ENCODE data around the gene AOAH. TPM values are rescaled to one million over a fixed set of nuclear protein-coding genes. Genes with fewer than 3 reads are reported as not detected.
A peak's percentile ranks its signal among the peaks of the same experiment; 100 is the strongest.
"Not testable (repeated sequence)": the region's sequence is repeated elsewhere in the genome, so short reads cannot be mapped to it uniquely, and the experiment has no call there.

The AOAH gene
- total and polyA plus RNA-seq, 8 donors: 1.6 to 35.8 (median 4.3) TPM; not detected in 1

DNA sequence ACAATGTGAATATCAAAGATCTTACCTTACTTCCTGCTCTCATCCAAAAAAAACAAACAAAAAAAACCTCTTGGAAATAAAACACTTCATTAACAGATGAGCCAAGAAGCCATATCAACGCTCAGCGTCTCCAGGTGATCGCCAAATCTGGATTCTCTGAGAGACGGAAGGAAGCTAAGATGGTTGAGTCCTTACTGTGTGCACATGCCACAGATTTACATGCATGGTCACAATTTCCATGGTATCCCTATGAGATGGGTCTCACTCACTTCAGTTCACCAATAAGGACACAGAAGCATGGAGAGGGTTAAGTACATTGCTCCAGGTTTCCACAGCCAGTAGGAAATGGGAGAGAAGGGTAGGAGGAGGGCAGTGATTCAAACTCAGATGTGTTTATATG lies 1.0 kb downstream of the AOAH start:
- H3K27ac ChIP-seq: peak overlapping the region in 4 of 5 donors; percentile 33 to 71 (median 56)
- DNase-seq: no peak
- H3K4me1 ChIP-seq: peaks cover 0 to 21% (median 0%) of the 10 kb centered on the region in 4 donors
- H3K27me3 ChIP-seq: no peaks in the 10 kb centered on the region
- 69 to 94% (median 89%) methylated on average over 4 of the region's 4 CpGs for WGBS, 5 donors
- H3K9me3 ChIP-seq: no peaks in the 10 kb centered on the region
- intact Hi-C loops (cut with DNase I; ENCODE audit: low total_unique reads): no loop called here
- no peaks in the 10 kb centered on the region for H3K36me3 ChIP-seq
- peak overlapping the region in 3 of 4 donors; percentile 22 to 33 (median 33) for H3K4me3 ChIP-seq
- no peak for TF ChIP-seq POLR2AphosphoS5 (IDR thresholded peaks at IDR 0.05)
- no peak for TF ChIP-seq POLR2A (IDR thresholded peaks at IDR 0.05)
- TF ChIP-seq, protein P1, sequence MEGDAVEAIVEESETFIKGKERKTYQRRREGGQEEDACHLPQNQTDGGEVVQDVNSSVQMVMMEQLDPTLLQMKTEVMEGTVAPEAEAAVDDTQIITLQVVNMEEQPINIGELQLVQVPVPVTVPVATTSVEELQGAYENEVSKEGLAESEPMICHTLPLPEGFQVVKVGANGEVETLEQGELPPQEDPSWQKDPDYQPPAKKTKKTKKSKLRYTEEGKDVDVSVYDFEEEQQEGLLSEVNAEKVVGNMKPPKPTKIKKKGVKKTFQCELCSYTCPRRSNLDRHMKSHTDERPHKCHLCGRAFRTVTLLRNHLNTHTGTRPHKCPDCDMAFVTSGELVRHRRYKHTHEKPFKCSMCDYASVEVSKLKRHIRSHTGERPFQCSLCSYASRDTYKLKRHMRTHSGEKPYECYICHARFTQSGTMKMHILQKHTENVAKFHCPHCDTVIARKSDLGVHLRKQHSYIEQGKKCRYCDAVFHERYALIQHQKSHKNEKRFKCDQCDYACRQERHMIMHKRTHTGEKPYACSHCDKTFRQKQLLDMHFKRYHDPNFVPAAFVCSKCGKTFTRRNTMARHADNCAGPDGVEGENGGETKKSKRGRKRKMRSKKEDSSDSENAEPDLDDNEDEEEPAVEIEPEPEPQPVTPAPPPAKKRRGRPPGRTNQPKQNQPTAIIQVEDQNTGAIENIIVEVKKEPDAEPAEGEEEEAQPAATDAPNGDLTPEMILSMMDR (IDR thresholded peaks at IDR 0.05): no peak
- no peak for TF ChIP-seq EP300 (IDR thresholded peaks at IDR 0.05)

DNA sequence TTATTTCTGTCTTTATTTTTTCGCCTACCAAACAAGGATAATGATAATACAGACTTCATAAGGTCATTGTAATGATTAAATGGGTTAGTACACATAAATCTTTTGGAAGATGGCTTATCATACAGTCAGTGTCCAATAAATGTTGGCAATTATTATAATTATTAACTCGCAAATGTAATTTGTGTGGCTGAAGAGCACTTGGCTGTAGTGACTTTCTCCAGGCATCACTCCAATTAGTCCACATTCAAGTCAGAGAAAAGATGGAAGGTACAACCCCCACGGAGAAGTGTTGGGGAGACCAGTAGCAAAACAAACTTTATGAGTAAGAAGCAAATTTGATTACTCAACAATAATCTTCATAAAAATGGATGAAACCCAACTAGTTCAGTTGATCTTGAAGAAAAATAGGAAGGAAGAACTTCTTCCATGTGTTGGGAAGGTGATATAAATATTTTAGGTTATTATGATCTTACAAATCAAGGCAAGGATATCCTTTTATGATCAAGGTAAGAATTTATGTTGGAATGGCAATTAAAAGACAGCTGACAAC lies 5.1 kb downstream of the AOAH start:
- no peak for DNase-seq
- no peaks in the 10 kb centered on the region for H3K9me3 ChIP-seq
- H3K4me3 ChIP-seq: no peak overlapping the region
- no peaks in the 10 kb centered on the region for H3K36me3 ChIP-seq
- WGBS, 5 donors: 74 to 84% (median 82%) methylated on average over 3 of the region's 3 CpGs
- intact Hi-C loops (cut with DNase I; ENCODE audit: low total_unique reads): no loop called here
- H3K27me3 ChIP-seq: no peaks in the 10 kb centered on the region
- TF ChIP-seq POLR2AphosphoS5 (IDR thresholded peaks at IDR 0.05) (no peak), POLR2A (IDR thresholded peaks at IDR 0.05) (no peak), EP300 (IDR thresholded peaks at IDR 0.05) (no peak)
- TF ChIP-seq, protein P1 (IDR thresholded peaks at IDR 0.05): no peak
- H3K4me1 ChIP-seq: no peaks in the 10 kb centered on the region
- no peak overlapping the region for H3K27ac ChIP-seq

DNA sequence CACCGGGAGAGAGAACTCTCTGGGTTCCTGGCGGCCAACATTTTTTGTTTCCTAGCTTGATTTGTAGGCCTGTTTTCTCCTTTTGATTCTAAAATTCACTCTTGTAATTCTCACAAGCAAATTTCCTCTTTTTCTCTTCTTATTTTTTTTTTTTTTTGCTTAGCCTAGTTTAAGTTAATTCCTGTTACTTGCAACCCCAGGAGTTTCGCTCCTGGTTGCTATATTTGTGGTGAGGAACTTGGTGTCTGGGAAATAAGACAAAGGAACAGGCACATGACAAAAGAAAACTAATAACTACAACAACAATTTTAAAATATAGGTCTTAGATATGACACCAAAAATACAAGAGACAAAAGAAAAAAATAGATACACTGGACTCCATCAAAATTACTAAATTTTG lies 6.7 kb downstream of the AOAH start:
- no peaks in the 10 kb centered on the region for H3K27me3 ChIP-seq
- WGBS, 5 donors: 83 to 90% (median 86%) methylated on average over 3 of the region's 3 CpGs
- intact Hi-C loops (cut with DNase I; ENCODE audit: low total_unique reads): no loop called here
- no peaks in the 10 kb centered on the region for H3K4me1 ChIP-seq
- no peak for DNase-seq
- H3K36me3 ChIP-seq: no peaks in the 10 kb centered on the region
- H3K27ac ChIP-seq: peak overlapping the region in 1 of 5 donors; percentile 24
- H3K4me3 ChIP-seq: no peak overlapping the region
- TF ChIP-seq EP300 (IDR thresholded peaks at IDR 0.05): no peak
- TF ChIP-seq, protein P1 (IDR thresholded peaks at IDR 0.05): no peak
- no peak for TF ChIP-seq POLR2A (IDR thresholded peaks at IDR 0.05)
- TF ChIP-seq POLR2AphosphoS5 (IDR thresholded peaks at IDR 0.05): no peak
- no peaks in the 10 kb centered on the region for H3K9me3 ChIP-seq

DNA sequence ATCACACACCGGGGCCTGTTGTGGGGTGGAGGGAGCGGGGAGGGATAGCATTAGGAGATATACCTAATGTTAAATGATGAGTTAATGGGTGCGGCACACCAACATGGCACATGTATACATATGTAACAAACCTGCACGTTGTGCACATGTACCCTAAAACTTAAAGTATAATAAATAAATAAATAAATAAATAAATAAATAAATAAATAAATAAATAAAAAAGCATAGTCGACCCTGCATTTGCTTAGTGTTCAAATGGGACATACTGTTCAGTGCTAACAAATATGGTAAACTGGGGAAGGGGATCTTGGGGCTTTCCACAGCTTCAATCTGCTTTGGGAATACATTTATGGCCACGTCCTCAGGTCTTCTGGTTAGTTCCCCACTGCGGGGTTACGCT lies 7.5 kb downstream of the AOAH start:
- H3K27me3 ChIP-seq; H3K4me3 ChIP-seq; H3K36me3 ChIP-seq; DNase-seq; H3K9me3 ChIP-seq; intact Hi-C loops (cut with DNase I; ENCODE audit: low total_unique reads); H3K4me1 ChIP-seq: not testable (repeated sequence)
- peak overlapping the region in 1 of 5 donors; percentile 24 for H3K27ac ChIP-seq
- WGBS, 5 donors: 81 to 89% (median 87%) methylated on average over 7 to 8 of the region's 8 CpGs

DNA sequence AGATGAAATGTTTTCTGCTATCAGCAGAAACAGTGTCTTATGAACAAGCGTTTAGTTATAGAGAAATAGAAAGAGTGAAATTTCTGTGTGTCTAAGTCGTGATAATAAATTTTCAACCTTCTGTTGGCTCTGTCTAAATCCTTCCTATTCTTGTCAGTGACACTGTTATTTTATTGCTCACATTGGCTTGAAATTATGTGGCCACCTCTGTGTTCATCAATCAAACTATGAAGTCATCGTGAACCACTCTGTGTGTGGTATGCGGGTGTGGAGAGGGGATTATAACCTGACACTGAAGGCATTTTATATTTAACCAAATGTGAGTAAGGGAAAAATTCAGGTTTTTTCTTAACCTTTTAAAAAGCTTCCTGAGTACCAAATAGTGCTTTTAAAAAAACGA lies 12.3 kb downstream of the AOAH start:
- TF ChIP-seq, protein P1 (IDR thresholded peaks at IDR 0.05): no peak
- TF ChIP-seq EP300 (IDR thresholded peaks at IDR 0.05) (no peak), POLR2AphosphoS5 (IDR thresholded peaks at IDR 0.05) (no peak), POLR2A (IDR thresholded peaks at IDR 0.05) (no peak)
- H3K9me3 ChIP-seq: peaks cover 0 to under 1% (median 0%) of the 10 kb centered on the region in 4 donors
- intact Hi-C loops (cut with DNase I; ENCODE audit: low total_unique reads): no loop called here
- H3K27ac ChIP-seq: no peak overlapping the region
- no peaks in the 10 kb centered on the region for H3K36me3 ChIP-seq
- no peaks in the 10 kb centered on the region for H3K27me3 ChIP-seq
- H3K4me1 ChIP-seq: peaks cover 0 to 10% (median 2%) of the 10 kb centered on the region in 4 donors
- DNase-seq: no peak
- WGBS, 5 donors: 72 to 90% (median 81%) methylated on average over 5 of the region's 5 CpGs
- H3K4me3 ChIP-seq: no peak overlapping the region
